GM19324 (cell line): ENCODE results near the gene TMC6.

Experiments
- ATAC-seq: cut with Tn5 transposase; IDR thresholded peaks from one replicate; pipeline ENCODE4 v1.9.1; 2021; ENCODE audit warnings: mild to moderate bottlenecking, moderate library complexity; ENCODE audit not compliant: unreplicated experiment, low FRiP score

TMC6 gene

DNA sequence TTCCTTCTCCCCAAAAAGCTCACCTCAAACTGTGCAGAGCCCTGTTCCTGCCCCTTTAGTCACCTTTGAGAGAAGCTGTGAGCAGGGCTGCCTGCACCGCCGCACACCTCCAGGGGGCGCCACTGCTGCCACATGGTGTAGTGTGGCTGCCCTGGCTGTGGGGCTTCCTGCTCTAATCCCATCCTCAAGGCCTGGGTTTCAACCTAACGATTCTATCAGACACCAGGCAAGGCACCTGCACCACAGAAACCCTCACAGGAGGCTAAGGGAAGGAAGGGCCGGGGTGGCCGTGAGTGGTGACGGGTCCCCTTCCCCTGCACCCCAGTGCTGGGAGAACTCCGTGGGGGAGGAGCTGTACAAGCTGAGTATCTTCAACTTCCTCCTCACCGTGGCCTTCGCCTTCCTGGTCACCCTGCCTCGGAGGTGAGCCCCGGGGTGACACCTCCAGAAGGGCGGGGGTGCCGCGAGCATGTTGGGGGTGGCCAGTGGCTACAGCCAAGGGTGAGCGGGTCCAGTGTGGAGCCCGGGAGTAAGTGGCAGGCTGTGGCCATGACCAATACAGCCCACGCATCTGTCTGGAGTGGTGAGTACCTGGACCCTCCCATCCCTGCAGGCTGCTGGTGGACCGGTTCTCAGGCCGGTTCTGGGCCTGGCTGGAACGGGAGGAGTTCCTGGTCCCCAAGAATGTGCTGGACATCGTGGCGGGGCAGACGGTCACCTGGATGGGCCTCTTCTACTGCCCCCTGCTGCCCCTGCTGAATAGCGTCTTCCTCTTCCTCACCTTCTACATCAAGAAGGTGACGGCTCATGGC lies 9.0 kb upstream of the TMC6 start:
- no peak for ATAC-seq

DNA sequence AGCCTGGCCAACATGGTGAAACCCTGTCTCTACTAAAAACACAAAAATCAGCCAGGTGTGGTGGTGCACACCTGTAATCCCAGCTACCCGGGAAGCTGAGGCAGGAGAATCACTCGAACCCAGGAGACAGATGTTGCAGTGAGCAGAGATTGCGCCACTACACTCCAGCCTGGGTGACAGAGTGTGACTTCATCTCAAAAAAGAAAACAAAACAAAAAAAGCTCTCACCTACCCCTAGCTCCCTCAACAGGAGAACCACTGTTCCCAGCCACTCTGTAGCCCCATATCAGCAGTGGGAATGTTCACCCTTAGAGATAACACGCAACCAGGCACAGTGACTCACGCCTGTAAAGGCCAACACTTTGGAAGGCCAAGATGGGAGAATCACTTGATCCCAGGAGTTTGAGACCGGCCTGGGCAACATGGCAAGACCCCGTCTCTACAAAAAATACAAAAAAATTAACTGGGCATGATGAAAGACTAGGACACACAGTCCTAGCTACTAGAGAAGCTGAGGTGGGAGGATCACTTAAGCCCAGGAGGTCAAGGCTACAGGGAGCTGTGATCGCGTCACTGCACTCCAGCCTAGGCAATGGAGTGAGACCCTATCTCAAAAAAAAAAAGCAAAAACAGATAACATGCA lies 7.4 kb upstream of the TMC6 start:
- no peak for ATAC-seq

DNA sequence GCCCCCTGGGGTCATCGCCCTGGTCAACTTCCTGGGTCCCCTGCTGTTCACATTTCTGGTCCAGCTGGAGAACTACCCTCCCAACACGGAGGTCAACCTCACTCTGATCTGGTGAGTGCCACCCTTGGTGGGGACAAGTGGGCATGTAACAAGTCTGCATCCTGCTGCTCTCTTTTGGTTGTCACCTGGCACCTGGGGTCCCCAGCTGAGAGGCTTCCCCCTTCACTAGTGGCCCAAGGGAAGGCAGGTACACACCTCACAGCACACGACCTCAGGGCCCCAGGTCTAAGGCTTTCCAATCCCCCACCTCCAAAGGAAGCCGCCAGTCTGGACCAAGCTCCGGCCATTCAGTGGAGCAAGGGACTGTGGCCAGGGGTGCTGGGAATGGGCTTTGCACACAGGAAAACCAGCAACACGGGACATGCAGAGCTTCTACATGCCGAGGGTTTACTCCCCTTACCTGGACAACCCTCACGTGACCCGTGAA lies 6.4 kb upstream of the TMC6 start:
- ATAC-seq, result no peak

DNA sequence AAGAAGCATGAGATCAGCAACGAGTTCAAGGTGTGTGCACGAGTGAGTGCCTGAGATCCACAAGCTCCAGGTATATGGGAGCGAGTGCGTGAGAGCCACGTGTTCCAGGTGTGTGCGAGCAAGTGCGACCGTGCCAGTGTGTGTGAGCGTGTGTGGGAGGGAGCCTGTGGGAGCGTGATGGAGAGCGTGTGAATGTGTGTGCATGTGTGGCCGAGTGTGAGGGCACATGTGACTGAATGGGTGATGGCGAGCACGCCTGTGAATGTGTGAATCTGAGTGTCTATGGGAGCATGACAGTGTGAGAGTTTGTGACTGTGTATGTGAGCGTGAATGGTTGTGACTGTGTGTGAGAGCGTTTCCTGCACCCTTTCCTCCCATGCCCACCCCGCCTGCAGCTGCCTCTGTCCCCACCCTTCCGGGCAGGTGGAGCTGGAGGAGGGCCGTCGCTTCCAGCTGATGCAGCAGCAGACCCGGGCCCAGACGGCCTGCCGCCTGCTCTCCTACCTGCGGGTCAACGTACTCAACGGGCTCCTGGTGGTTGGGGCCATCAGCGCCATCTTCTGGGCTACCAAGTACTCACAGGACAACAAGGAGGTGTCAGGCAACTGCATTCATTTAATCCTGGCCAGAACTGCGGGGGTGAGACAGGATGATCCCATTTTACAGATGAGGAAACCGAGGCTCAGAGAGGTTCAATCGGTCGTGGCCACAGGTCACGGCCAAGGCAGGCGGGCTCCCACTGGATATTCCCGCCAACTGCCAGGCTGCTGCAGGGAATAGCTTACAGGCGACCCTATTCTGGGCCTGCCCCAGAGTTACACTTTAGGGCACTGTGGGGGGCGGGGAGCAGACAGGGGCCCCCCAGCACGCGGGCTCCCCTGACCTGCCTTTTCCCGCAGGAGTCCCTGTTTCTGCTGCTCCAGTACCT lies 5.7 kb upstream of the TMC6 start:
- no peak for ATAC-seq

DNA sequence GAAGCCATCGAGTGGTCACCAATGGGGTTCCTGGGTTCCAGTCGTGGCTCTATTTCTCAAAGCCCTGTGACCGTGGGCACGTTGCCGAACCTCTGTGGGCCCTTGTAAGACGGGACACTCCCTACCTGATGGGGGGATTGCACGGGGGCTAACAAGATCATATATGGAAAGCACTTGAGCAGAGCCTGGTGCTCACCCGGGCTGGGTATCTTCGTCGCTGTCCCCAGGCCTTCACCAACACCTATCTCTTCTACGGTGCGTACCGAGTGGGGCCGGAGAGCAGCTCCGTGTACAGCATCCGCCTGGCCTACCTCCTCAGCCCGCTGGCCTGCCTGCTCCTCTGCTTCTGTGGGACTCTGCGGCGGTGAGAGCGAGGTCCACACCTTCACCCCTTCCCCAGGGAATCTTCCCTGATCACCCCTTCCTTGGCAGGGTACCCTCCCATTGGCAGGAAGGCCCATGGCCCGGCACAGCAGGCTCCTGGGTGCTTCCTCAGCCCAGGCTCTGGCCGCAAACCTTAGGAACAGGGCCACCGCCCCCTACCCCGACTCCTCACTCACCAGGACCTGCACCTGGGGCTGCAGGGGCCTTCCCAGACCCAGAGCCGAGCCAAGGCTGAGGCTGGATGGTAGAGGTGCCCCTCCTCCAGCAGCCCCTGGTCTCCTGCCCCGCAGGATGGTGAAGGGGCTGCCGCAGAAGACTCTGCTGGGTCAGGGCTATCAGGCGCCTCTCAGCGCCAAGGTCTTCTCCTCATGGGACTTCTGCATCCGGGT lies 4.8 kb upstream of the TMC6 start:
- no peak for ATAC-seq

DNA sequence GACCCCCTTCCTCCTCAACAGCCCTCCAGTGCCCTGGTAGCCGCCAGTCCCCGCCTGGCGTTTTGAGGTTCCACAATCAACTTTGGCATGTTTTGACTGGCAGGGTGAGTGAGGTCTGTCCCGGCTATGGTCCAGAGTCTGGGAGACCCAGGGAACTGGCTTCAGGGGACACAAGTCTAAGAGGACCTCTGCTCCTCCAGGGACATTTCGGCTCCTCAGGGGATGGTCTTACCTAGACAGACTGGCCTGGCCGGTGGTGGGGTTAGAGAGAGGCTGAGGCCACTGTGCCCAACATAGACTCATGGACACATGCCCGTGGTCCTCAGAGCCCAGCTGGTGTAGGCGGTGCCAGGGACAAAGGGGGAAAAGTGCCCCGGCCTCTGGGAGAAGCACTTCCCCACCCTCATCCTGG lies 4.2 kb upstream of the TMC6 start:
- ATAC-seq, result no peak

DNA sequence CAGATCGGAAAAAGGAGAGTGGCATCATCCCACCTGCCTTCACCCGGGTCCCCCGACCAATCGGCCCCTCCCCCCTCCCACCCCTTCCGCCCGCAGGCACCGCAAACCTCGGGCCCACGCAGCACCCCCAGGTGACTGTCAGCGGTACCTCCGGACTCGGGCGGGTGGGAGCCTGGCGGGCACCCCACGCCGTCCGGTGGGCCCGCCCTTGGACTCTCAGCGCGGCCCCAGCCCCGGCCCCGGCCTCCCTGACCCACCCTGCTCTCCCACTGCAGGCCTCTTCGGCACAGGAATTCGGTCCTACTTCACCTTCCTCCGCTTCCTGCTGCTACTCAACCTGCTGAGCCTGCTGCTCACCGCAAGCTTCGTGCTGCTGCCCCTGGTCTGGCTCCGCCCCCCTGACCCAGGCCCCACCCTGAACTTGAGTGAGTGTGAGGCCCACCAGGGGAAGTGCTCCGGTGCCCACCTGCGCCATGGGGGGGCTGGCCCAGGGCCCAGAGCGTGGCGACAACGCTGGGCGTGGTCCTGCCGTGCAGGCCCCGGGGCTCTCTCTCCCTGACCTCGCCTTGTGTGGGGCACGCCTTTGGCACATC lies 3.6 kb upstream of the TMC6 start:
- ATAC-seq, result no peak

DNA sequence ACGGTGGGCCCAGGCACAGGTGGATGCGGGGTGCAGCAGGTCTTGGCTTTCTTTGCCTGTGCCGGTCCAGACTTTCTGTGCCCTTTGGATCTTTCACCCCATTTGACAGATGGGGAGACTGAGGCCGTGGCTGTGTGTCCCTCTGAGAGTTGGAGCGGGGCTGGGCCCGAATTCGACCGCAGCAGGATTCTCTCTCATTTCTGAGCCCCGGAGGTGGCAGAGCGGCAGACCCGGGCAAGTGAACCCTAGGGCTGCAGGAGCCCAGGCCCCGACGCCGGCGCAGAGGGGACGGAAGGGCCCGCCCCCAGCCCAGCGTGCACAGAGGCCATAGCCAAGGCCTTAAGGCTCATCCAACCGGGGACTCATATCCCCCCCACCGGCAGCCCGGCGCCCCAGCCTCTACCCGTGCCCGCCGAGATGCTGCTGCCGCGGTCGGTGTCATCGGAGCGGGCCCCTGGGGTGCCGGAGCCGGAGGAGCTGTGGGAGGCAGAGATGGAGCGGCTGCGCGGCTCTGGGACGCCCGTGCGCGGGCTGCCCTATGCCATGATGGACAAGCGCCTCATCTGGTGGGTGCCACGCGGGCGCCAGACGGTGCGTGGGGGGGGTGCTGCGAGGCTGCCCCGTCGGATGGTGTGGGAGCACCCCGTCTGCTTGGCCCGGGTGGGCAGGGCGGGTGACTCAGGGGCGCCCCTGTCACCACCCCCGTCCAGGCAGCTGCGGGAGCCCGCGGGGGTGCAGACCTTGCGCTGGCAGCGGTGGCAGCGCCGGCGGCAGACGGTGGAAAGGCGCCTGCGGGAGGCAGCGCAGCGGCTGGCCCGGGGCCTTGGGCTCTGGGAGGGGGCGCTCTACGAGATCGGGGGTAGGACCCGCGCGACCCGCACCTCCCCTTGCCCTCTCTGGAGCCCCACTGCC lies 2.9 kb upstream of the TMC6 start:
- no peak for ATAC-seq

DNA sequence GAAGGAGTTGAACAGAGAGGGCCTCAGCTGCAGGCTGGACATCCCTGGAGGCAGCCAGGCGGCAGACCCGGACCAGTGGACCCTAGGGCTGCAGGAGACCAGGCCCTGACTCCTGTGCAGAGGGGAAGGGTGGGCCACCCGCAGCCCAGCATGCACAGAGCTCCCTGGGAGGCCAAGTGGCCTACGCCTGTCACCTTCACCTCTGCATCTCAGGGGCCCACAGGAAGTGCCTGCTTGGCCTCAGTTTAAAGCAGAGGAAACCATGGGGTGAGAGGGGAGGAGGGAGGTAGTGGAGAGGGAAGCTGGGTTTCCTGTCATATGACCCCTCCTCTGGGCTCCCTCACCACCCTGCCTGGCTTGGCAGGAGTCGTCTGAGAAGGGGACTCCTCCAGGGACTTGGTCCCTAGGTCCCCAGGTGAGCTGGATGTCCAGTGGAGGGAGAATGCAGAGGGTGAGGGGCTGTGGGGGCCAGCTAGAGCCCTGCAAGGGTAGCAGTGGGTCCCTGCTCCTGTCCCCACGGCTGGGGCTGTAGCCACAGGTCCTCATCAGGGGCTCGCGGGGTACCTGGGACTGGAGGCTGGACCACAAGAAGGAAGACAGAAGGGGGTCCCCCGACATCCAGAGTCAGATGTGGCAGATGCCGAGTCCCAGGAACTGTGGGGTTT lies 2.0 kb upstream of the TMC6 start, which contains the start of gene TMC8:
Gene TMC8 (plus strand): TSS at position 335 of the 665 bp plus-strand sequence. CDS start 818 bp downstream, outside the sequence.
- no peak for ATAC-seq

DNA sequence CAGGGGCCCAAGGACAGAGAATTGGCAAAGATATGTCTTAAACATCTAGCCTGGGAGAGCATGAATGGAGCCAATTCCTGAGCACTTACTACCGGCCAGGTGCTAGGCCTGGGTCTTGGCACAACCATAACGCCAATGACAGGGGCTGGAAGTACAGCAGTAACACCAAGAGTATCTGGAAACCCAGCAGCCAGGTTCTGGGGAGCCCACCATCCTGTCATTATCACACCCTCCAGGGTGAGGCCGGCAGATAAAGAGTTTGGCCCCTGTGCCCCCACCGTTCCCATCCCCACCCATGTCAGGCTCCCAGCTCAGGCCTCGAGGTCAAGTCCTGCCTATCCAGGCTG lies 1.5 kb upstream of the TMC6 start:
- no peak for ATAC-seq

DNA sequence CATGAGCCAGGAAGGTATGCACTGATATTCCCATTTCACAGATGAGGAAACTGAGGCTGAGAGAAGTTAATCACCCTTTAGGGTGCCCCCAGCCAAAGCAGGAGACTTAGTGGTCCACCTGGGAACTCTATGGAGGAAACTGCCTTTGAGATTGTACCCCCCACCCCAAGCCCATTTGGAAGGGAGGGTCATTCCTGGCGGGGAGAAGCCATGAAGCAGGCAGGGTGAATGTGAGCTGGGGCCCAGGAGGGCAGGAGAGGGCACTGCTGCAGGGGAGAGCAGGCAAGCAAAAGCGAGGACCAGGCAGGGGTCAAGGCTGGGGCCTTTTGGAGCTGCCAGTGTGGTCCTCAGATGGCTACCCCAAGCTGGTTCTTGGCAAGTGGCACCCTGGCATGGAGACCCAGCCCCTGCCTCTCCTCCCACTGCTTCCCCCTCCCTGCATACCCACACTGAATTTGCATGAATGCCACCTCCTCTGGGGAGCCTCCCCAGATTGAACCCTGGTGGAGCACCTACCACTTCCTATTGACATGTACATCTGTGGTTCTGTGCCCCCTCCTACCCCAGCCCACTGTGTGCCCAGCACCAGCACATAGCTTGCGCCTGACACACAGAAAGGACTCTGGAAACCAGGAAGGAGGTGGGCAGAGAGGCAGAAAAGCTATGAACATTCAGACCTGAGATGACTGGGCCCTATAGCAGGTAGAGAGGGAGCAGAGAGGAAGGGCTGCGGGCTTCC lies 965 bp upstream of the TMC6 start:
- no peak for ATAC-seq

DNA sequence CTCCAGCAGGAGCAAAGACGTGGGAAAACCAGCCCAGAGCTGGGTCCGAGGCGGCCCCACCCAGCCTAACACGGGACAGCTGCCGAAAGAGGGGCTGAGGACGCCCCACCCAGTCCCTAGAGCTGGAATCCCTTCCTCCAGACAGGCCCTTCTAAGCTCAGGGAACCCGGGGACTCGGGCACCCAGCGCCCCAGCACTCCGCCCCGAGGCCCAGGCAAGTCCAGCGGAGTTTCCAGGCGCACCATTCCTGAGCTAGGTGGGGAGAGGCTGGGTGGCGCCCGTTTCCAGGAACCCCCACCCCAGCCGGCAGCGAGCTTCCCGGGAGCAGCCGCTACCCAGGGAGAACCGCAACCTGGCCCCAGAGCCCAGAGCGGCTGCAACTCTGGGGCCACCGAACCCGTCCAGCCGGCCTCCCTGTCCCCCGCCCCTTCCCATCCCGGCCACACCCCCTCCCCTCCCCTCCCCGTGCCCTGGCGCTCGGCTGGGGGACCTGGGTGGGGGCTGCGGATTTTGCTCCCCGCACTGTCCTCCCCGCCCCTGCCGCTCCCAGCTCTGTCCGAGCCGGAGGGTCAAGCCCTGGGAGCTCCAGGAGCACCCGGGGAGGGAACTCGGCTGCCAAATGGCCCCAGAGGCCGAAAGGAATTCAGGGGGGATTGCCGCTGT lies 536 bp downstream of the TMC6 start:
- no peak for ATAC-seq

DNA sequence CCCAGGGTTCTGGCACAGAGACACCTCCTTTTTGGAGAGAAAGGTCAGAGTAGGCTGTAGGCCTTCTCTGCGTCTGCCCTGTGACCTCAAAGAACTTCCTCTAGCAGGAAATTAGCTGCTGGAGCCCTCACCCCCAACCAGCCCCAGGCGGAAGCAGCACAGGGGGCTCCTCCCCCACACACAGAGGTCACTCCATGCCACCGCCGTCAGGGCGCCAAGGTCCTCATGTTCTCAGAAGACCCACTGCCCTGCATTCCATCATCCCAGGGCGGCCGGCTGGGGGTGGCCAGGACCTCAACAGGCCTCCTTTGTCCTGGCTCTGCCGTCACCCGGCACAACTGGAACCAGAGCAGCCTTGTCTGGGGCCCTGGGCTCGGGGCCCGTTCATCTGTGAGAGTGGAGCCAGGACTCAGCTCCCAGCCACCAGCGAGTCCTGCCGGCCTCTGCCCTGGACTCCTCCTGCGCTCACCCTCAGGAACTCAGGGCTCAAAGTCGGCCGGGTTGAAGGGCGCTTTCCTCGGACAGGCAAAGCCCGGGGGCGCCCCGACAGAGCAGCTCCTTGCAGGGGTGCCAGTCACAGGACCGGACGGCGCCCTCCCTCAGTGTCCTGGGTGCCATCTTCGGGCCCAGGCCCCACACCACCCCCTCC lies 1.2 kb downstream of the TMC6 start:
- no peak for ATAC-seq

DNA sequence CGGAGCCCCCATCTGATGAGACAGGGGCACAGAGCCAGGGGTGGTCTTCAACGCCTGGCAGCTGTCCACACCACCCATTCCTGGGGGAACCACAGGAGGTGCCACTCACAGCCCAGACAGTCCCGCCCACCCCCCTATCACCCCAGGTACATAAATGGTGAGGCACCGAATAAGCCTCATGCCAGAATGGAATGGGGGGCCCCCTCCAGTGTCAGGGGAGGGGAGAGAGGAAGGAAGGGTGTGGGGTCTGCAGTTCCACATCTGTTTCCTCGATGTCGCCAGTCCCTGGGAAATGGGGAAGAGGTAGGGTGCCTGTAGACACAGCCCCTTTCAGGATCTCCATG lies 1.7 kb downstream of the TMC6 start:
- no peak for ATAC-seq

DNA sequence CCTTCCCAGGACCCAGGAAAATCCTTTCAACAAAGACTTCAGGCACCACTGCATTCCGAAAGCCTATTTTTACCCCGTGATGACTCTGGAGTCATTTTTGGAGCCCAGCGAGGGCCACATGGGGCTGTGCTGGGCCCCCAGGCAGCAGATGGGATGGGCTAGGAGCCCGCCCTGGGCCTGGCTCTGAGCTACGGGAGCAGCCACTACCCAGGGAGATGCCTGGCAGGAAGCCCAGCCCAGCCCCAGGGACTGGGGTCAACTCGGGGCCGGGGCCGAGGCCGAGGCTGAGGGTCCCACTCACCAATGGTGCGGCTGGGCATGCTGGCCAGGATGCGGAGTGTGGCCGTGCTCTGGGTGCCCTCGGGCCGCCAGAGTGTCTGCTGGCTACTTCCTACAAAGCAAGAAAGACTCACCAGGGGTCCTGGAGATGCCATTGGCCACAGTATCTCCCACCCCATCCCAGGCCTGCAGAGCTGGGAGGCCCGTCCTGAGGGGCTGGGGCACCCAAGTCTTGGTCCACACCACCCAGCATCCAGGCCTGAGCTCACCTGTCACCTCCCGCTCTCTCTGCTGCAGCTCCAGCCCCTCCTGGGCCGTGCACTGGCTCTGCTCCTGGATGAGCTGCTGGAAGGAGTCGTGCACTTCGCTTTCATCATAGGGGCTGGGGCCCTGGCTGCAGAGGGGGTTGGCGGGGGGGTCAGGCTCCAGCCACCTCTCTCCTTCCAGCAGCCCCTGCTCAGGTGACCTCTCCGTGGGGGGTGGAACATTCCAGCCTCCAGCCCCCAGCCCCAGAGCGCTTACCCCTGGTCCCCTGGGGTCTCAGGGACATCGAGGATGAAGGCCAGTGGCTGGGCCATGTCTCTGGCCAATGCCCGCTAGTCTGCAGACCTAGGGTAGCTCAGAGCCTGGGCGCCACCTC lies 2.3 kb downstream of the TMC6 start:
- ATAC-seq, result no peak
